Right atrium auricular region (tissue), 2 donors: ENCODE results near the gene NFATC2. TPM values are rescaled to one million over a fixed set of nuclear protein-coding genes. Genes with fewer than 3 reads are reported as not detected.
A peak's percentile ranks its signal among the peaks of the same experiment; 100 is the strongest.

Experiments used
- DNase-seq: peaks from one replicate; pipeline ENCODE4 v3.0.0-alpha.2; 2019; ENCODE audit warnings: low spot score
- H3K27ac ChIP-seq, 2 donors: fragments of 200-600 bp; sonication (generic); 1 replicate in 1 of 2; 2 replicates in 1 of 2; pipeline ENCODE4 v1.5.1; 2016 to 2019
- H3K27me3 ChIP-seq, 2 donors: fragments of 200-600 bp; sonication (generic); one replicate each; pipeline versions ENCODE4 v1.5.1 to v1.6.0; 2017 to 2019
- H3K36me3 ChIP-seq: fragments of 200-600 bp; sonication (generic); one replicate; pipeline ENCODE4 v1.5.1; 2016
- H3K4me1 ChIP-seq, 2 donors: fragments of 200-600 bp; sonication (generic); one replicate each; pipeline versions ENCODE4 v1.5.1 to v1.6.0; 2017 to 2019
- H3K4me3 ChIP-seq, 2 donors: fragments of 200-600 bp; sonication (generic); 1 replicate in 1 of 2; 2 replicates in 1 of 2; pipeline ENCODE4 v1.5.1; 2017 to 2019; ENCODE audit warnings: mild to moderate bottlenecking in 1 of 2, moderate library complexity in 1 of 2
- H3K9me3 ChIP-seq, 2 donors: fragments of 200-600 bp; sonication (generic); one replicate each; pipeline ENCODE4 v1.5.1; 2019
- CTCF ChIP-seq, 2 donors: fragments of 200-600 bp; sonication (generic); IDR thresholded peaks; one replicate each; pipeline ENCODE4 v1.5.1; 2019; ENCODE audit warnings: antibody characterized with exemption in 2 of 2
- total RNA-seq, 2 donors: library from RNA; depleted of rRNA; stranded (reverse); fragments of >200 nt; gene quantifications; one replicate each; pipeline ENCODE4 v1.1.0, GENCODE V29; 2016

Gene NFATC2
- total RNA-seq, 2 donors from 2014 or later: 8.6 to 12.5 TPM

GRCh38 chr20:51567622-51568021, 25.1 kb upstream of the NFATC2 start:
- no peak for DNase-seq
- H3K9me3 ChIP-seq: no peaks in the 10 kb centered on the region
- H3K4me1 ChIP-seq: peaks cover 6 to 42% of the 10 kb centered on the region in 2 donors

GRCh38 chr20:51566594-51566993, 24.1 kb upstream of the NFATC2 start:
- no peaks in the 10 kb centered on the region for H3K27me3 ChIP-seq
- no peaks in the 10 kb centered on the region for H3K36me3 ChIP-seq
- no peak for DNase-seq
- no peak overlapping the region for H3K27ac ChIP-seq
- TF ChIP-seq CTCF (IDR thresholded peaks at IDR 0.05): no peak
- no peaks in the 10 kb centered on the region for H3K9me3 ChIP-seq
- no peak overlapping the region for H3K4me3 ChIP-seq
- peaks cover 6 to 48% of the 10 kb centered on the region in 2 donors for H3K4me1 ChIP-seq

More at GRCh38 chr20:51567622-51568021, 25.1 kb upstream of the NFATC2 start:
- H3K27ac ChIP-seq: no peak overlapping the region
- TF ChIP-seq CTCF (IDR thresholded peaks at IDR 0.05): no peak
- no peak overlapping the region for H3K4me3 ChIP-seq
- no peaks in the 10 kb centered on the region for H3K27me3 ChIP-seq
- H3K36me3 ChIP-seq: no peaks in the 10 kb centered on the region

- Histone ChIP-seq H3K4me3 (no peak overlapping the region), H3K4me1 (peaks cover 0 to 48% of the 10 kb centered on the region in 2 donors)
- TF ChIP-seq CTCF (IDR thresholded peaks at IDR 0.05): no peak
These were observed 23.0 kb upstream of the NFATC2 start for GRCh38 chr20:51565298-51566144.

GRCh38 chr20:51563486-51564332, 21.2 kb upstream of the NFATC2 start:
- peak overlapping the region in 1 of 2 donors; percentile 60 for H3K4me3 ChIP-seq
- TF ChIP-seq CTCF (IDR thresholded peaks at IDR 0.05): no peak
- H3K9me3 ChIP-seq: no peaks in the 10 kb centered on the region
- no peaks in the 10 kb centered on the region for H3K27me3 ChIP-seq
- H3K27ac ChIP-seq: peak overlapping the region; percentile 91 to 96
- peaks cover 0 to 51% of the 10 kb centered on the region in 2 donors for H3K4me1 ChIP-seq
- DNase-seq: peak; percentile 90
- H3K36me3 ChIP-seq: no peaks in the 10 kb centered on the region

More at GRCh38 chr20:51565298-51566144, 23.0 kb upstream of the NFATC2 start:
- DNase-seq: no peak
- no peaks in the 10 kb centered on the region for H3K27me3 ChIP-seq
- no peaks in the 10 kb centered on the region for H3K9me3 ChIP-seq
- peak overlapping the region in 1 of 2 donors; percentile 16 for H3K27ac ChIP-seq
- no peaks in the 10 kb centered on the region for H3K36me3 ChIP-seq

GRCh38 chr20:51563174-51563485, 20.6 kb upstream of the NFATC2 start:
- no peak for DNase-seq
- Histone ChIP-seq H3K36me3 (no peaks in the 10 kb centered on the region), H3K9me3 (no peaks in the 10 kb centered on the region), H3K4me1 (peaks cover 0 to 51% of the 10 kb centered on the region in 2 donors), H3K27ac (peak overlapping the region; percentile 91 to 96), H3K4me3 (peak overlapping the region; percentile 41 to 60), H3K27me3 (no peaks in the 10 kb centered on the region)
- no peak for TF ChIP-seq CTCF (IDR thresholded peaks at IDR 0.05)
